Hematopoietic multipotent progenitor cell treated with erythropoietin and hydrocortisone succinate and interleukin-3 and kit ligand, for 8 days (in vitro differentiated cells): ENCODE measurements around the gene PDF.
"Not testable (repeated sequence)": the region's sequence is repeated elsewhere in the genome, so short reads cannot be mapped to it uniquely, and the experiment has no call there.

Source experiments
- DNase-seq: peaks from one replicate; pipeline ENCODE4 v3.0.0-alpha.2; 2015

The PDF gene

GRCh38 chr16:69314534-69314933 lies 15.9 kb downstream of the PDF start:
- no peak for DNase-seq

DNA sequence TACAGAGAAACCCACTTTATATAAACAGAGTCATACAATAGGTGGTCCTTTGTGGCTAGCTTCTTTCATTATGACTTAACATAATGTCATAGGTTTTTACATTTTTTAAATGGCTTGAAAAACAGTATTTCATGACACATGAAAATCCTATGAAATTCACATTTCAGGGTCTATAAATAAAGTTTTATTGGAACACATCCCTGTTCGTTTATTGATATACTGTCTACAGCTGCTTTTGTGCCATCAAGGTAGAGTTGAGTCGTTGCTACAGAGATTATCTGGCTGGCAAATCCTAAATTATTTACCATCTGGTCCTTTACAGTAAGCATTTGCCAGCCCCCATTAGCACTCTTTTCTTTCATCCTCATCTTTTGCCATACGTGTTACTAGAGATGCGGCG lies 16.9 kb downstream of the PDF start:
- DNase-seq: no peak

DNA sequence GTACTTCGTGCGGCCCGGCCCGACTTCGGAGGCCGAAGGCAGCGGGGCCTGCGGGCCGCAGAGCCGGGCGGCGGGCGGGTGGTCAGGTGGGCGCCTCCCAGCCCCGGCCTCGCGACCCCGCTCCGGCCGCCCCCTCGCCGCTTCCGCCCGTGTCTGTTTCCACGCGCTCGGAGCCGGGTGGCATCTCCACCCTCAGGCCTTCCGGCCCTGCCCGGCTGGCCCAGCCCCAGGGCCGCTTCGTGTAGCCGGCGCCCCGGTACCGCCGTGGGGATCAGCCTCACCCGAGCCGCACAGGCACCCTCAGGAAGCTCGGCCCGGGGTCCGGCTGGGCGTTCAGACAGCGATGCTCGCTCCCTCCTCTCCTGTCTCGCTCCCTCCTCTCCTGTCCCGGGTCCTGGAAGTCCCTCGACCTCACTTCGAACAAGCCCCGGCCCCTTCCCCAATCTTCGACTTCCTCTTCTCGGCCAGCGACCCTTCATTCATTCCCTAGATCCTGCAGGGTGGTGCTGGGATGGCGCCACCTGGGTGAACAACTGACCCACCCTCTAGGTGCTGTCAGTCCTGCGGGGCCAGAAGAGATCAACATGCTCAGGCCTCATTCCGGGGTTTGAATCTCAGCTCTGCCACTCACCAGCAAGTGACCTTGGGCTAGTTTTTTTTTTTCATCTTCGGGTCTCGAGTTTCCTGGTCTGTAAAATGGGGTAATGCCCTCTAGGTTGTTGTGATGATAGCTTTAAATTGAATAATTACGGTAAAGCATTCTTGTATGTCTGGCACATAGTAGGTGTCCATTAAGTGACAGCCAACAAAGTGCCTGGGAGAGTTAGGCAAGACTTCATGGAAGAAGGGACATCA lies 18.6 kb downstream of the PDF start:
- peak; percentile 29 for DNase-seq

- DNase-seq: peak; percentile 93
Measured at GRCh38 chr16:69310653-69311532, 19.5 kb downstream of the PDF start, which contains the start of gene VPS4A. Gene VPS4A (plus strand): TSS chr16:69311350. CDS start chr16:69311512, 162 bp downstream.

DNA sequence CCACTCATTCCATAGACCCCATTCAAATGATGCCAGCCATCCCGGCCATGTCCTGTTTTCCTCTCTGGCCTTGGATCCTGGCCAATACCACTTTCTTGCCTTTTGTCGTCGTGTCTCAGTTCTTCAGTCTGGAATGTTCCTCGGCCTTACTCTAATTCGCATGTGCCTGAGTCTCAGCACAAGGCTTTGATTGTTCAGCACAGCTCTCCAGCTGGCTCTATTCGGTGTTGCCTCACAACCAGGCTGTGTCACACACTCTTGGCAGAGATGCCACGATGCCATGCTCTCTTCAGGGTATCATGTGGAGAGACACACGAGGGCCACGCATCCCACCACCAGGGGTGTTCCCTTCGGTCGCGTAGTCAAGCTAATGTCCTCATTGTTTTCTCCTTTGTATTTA lies 21.1 kb downstream of the PDF start:
- DNase-seq: no peak

DNA sequence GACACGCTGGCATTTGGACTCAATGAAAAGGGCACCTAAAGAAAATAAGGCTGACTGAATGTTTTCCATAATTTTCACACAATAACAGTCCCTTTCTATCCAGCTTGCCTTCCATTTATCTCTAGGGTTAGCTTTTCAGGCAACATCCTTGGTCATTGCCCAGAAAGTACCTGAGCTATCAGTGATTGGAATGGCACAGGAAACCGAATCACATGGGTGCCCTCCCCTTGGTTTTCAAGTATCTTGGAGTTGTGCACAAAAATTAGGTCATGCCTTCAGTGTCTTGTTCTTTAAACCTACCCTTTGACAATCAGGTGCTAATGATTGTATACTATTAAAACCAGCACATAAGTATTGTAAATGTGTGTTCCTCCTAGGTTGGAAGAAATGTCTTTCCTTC lies 22.5 kb downstream of the PDF start:
- no peak for DNase-seq

GRCh38 chr16:69307091-69307490 lies 23.3 kb downstream of the PDF start:
- no peak for DNase-seq

DNA sequence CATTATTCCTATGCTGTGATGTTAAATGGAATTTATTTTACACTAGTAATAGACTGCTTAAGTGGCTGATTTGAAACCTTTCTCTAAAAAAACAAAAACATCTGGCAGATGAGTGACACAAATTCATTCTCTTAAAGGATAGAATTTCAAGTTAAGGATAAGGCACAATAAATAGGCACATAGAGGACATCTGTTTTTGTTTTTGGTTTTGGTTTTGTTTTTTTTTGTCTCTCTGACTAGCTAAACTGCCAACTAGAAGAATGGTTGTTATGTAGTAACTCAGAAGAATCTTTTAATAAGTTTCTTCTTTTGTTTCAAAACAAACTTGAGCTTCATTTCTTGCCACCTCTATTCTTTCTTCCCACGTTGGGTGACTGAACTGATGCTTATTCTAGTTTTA lies 24.4 kb downstream of the PDF start:
- DNase-seq: no peak

DNA sequence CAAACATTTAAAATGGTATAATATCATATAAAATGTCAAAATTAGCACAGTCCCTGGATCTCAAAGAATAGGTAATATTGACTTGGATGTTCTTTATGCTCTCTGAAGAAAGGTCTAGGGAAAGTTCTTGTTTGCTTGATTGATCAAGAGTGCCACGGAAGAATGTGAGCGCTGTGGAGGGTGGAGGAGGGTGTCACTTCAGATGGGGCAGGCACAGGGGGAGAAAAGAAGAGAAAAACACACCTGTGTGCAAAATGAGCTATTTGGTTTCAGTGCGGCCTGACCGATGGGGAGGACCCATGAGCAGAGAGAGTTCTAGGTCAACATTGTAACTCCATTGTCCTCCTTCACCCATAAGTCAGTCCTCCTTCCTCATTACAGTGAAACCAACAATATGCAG lies 28.1 kb downstream of the PDF start:
- no peak for DNase-seq

DNA sequence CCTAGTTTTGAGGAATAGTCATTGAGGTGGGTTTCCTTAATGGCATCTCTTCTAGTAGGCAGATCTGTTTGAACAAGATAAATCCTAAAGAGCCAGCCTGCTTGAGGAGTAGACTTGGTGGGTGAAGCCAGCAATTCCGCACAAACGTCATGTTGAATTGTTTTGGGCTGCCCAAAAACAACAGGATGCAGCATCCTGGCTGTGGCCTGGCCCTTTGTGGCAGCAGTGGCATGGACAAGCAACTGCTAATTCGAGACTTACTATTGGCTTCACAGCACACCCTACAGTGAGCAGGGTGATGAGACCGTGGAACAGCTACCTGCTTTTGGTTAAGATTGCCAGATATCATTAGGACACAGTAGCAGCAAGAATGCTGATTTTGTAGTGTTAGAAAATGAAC lies 28.5 kb downstream of the PDF start:
- DNase-seq: no peak

DNA sequence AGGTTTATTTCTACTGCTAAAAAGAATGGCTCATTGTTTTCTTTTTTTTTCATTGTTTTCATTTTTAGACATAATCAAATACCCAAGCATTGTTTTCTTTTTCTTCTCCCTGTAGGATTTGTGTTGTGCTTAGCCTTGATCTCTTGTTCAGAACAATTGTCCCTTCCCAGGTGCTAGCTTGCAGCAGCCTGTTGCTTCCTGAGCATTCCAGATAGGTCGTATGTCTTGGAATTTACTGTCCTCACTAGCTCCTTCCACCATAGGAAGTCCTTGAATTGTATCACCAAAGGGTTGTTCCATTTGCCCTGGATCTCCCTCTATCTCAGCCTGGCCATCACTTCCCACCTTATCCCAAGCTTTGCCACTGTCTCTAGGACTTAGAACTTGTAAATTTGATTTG lies 29.2 kb downstream of the PDF start:
- DNase-seq: no peak

GRCh38 chr16:69298261-69298660 lies 32.1 kb downstream of the PDF start:
- no peak for DNase-seq

DNA sequence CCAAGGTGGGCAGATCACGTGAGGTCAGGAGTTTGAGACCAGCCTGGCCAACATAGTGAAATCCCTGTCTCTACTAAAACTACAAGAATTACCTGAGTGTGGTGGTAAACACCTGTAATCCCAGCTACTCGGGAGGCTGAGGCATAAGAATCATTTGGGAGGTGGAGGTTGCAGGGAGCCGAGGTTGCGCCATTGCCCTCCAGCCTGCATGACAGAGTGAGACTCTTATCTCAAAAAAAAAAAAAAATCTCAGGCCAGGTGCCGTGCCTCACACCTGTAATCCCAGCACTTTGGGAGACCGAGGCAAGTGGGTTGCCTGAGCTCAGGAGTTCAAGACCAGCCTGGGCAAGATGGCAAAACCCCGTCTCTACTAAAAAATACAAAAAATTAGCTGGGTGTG lies 33.6 kb downstream of the PDF start:
- DNase-seq: not testable (repeated sequence)

- no peak for DNase-seq
Measured at GRCh38 chr16:69294051-69294450, 36.3 kb downstream of the PDF start.

- DNase-seq: no peak
Measured at GRCh38 chr16:69293401-69293800, 37.0 kb downstream of the PDF start.

GRCh38 chr16:69291657-69292056 lies 38.7 kb downstream of the PDF start:
- not testable (repeated sequence) for DNase-seq

- DNase-seq: peak; percentile 79
Measured at GRCh38 chr16:69286941-69287713, 43.3 kb downstream of the PDF start.

- DNase-seq: no peak
Measured at GRCh38 chr16:69285240-69285639, 45.1 kb downstream of the PDF start.

DNA sequence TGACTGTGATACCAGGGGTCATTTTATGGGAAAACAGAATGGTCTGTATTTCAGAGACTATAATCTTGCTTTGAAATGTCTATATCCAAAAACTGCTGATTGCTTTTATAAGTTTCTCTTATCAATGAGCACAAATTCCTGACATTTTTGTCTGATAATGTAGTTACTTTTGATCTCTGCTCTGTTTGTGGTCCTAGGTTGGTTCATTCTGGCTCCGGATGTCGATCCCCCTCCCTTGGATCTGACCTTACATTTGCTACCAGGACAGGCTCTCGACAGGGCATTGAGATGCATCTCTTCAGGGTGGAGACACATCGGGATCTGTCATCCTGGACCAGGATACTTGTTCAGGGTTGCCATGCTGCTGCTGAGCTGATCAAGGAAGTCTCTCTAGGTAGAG lies 46.5 kb downstream of the PDF start:
- no peak for DNase-seq

GRCh38 chr16:69277413-69277812 lies 53.0 kb downstream of the PDF start:
- no peak for DNase-seq
